CD4-positive, alpha-beta T cell (primary cell): ENCODE results near the gene ME3. TPM values are rescaled to one million over a fixed set of nuclear protein-coding genes. Genes with fewer than 3 reads are reported as not detected.
"Not testable (repeated sequence)": the region's sequence is repeated elsewhere in the genome, so short reads cannot be mapped to it uniquely, and the experiment has no call there.

Experiments
- ATAC-seq: fragments of 200-7000 bp; cut with Tn5 transposase; one replicate; pipeline ENCODE4 v1.10.0; 2022; ENCODE audit warnings: mild to moderate bottlenecking; ENCODE audit not compliant: poor library complexity
- CTCF ChIA-PET: fragments of 350-600 bp; sonication (Branson Sonifier 250); formaldehyde crosslinking; loops from one replicate; lab custom pipeline; 2021; ENCODE audit warnings: antibody characterized with exemption, inconsistent platforms; lab: Charles Lee
- POLR2A ChIA-PET: fragments of 350-600 bp; sonication (Branson Sonifier 250); formaldehyde crosslinking; loops from one replicate; lab custom pipeline; 2021; ENCODE audit warnings: antibody characterized with exemption, inconsistent platforms; lab: Charles Lee
- DNase-seq, 14 experiments: peaks; one replicate each; pipeline ENCODE4 v3.0.0-alpha.2; 2013 to 2020; ENCODE audit warnings: mixed read lengths in 2 of 14
- H3K27ac ChIP-seq, 2 donors: one replicate each; pipeline versions ENCODE4 v1.5.1 to v1.7.0; 2013; ENCODE audit warnings: low read length in 2 of 2, low read depth in 1 of 2, mild to moderate bottlenecking in 1 of 2
- H3K27me3 ChIP-seq, 2 experiments: 1 replicate in 1 of 2; 2 replicates in 1 of 2; pipeline versions ENCODE4 v1.6.1 to v1.7.0; 2013; ENCODE audit warnings: low read length in 2 of 2, control low read depth in 1 of 2, mild to moderate bottlenecking in 1 of 2, moderate library complexity in 1 of 2; ENCODE audit not compliant: insufficient read depth in 2 of 2, control insufficient read depth in 1 of 2
- H3K36me3 ChIP-seq: one replicate; pipeline ENCODE4 v1.6.1; 2013; ENCODE audit warnings: low read length, control low read depth; ENCODE audit not compliant: insufficient read depth
- H3K4me1 ChIP-seq: one replicate; pipeline ENCODE4 v1.6.1; 2013; ENCODE audit warnings: low read length, control low read depth; ENCODE audit not compliant: insufficient read depth
- H3K4me3 ChIP-seq: one replicate; pipeline ENCODE4 v1.5.1; 2013; ENCODE audit warnings: mild to moderate bottlenecking, low read length, moderate library complexity
- H3K9me3 ChIP-seq, 2 experiments: 1 replicate in 1 of 2; 2 replicates in 1 of 2; pipeline versions ENCODE4 v1.6.1 to v1.7.0; 2013; ENCODE audit warnings: low read length in 2 of 2, mild to moderate bottlenecking in 2 of 2, control low read depth in 1 of 2, moderate library complexity in 1 of 2; ENCODE audit not compliant: control insufficient read depth in 1 of 2, insufficient read depth in 1 of 2
- H3K27ac Mint-ChIP-seq: one replicate; pipeline ENCODE4 v1.8.0; 2020; ENCODE audit warnings: mixed read lengths
- H3K27me3 Mint-ChIP-seq: one replicate; pipeline ENCODE4 v1.8.0; 2021; ENCODE audit warnings: mixed read lengths
- H3K36me3 Mint-ChIP-seq: one replicate; pipeline ENCODE4 v1.8.0; 2021; ENCODE audit warnings: low read depth, mixed read lengths
- H3K4me1 Mint-ChIP-seq: one replicate; pipeline ENCODE4 v1.8.0; 2021; ENCODE audit warnings: low read depth, mixed read lengths
- H3K4me3 Mint-ChIP-seq: one replicate; pipeline ENCODE4 v1.8.0; 2020; ENCODE audit warnings: mild to moderate bottlenecking, mixed read lengths
- H3K9me3 Mint-ChIP-seq: one replicate; pipeline ENCODE4 v1.8.0; 2020; ENCODE audit warnings: mixed read lengths
- intact Hi-C, 2 experiments: fragments of 100-400 bp; cut with DNase I in 1 of 2; cut with micrococcal nuclease in 1 of 2; formaldehyde crosslinking; loops; one replicate each; pipeline versions ENCODE4 v1.15.1 to v1.9.0; 2023 to 2025; cut with DNase I, micrococcal nuclease
- total RNA-seq, 174 experiments: library from RNA in 2 of 174; stranded (reverse) in 2 of 174; gene quantifications; one replicate each; pipeline ENCODE4 v1.2.3 and lab custom pipeline; 2021 to 2026
- TF ChIP-seq, protein P1 (sequence below): fragments of 200-600 bp; IDR thresholded peaks from one replicate; pipeline ENCODE4 v1.8.0; 2022; ENCODE audit warnings: antibody characterized with exemption, mild to moderate bottlenecking

ME3 gene
- total RNA-seq, 2 experiments from 2014 or later, result 9.1 to 10.6 TPM

- ATAC-seq (no peak), DNase-seq (no peak)
- ChIA-PET CTCF (no interaction called here), POLR2A (no interaction called here)
- Mint-ChIP-seq H3K36me3 (no peaks in the 10 kb centered on the region), H3K27ac (no peak overlapping the region), H3K27me3 (no peaks in the 10 kb centered on the region), H3K4me3 (no peak overlapping the region), H3K9me3 (peaks cover 4% of the 10 kb centered on the region), H3K4me1 (no peaks in the 10 kb centered on the region)
- TF ChIP-seq, protein P1, sequence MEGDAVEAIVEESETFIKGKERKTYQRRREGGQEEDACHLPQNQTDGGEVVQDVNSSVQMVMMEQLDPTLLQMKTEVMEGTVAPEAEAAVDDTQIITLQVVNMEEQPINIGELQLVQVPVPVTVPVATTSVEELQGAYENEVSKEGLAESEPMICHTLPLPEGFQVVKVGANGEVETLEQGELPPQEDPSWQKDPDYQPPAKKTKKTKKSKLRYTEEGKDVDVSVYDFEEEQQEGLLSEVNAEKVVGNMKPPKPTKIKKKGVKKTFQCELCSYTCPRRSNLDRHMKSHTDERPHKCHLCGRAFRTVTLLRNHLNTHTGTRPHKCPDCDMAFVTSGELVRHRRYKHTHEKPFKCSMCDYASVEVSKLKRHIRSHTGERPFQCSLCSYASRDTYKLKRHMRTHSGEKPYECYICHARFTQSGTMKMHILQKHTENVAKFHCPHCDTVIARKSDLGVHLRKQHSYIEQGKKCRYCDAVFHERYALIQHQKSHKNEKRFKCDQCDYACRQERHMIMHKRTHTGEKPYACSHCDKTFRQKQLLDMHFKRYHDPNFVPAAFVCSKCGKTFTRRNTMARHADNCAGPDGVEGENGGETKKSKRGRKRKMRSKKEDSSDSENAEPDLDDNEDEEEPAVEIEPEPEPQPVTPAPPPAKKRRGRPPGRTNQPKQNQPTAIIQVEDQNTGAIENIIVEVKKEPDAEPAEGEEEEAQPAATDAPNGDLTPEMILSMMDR, result no peak
- Histone ChIP-seq H3K27ac (no peak overlapping the region), H3K4me1 (no peaks in the 10 kb centered on the region), H3K4me3 (no peak overlapping the region), H3K27me3 (no peaks in the 10 kb centered on the region), H3K9me3 (peaks cover 5 to 10% of the 10 kb centered on the region in 2 experiments), H3K36me3 (no peaks in the 10 kb centered on the region)
- intact Hi-C loops, result no loop called here
These were observed 51.4 kb downstream of the ME3 start for GRCh38 chr11:86620891-86621521.

- H3K36me3 Mint-ChIP-seq, H3K36me3 ChIP-seq, H3K4me3 ChIP-seq, intact Hi-C loops, POLR2A ChIA-PET, H3K27me3 ChIP-seq, H3K4me1 Mint-ChIP-seq, ATAC-seq, H3K27ac ChIP-seq, H3K27ac Mint-ChIP-seq, DNase-seq, H3K4me3 Mint-ChIP-seq, H3K9me3 Mint-ChIP-seq, H3K4me1 ChIP-seq, H3K27me3 Mint-ChIP-seq: not testable (repeated sequence)
- CTCF ChIA-PET, result interaction anchor here (1.2 kb wide), 1 partner anchor 15 kb away, joined by 3 read pairs; no protein-coding TSS in a partner anchor
- H3K9me3 ChIP-seq, result peaks cover 5 to 10% of the 10 kb centered on the region in 2 experiments
These were observed 53.0 kb downstream of the ME3 start for GRCh38 chr11:86619428-86619827.

GRCh38 chr11:86617502-86617901 is 54.9 kb downstream of the ME3 start:
- H3K9me3 ChIP-seq, result peaks cover 5 to 10% of the 10 kb centered on the region in 2 experiments
- Mint-ChIP-seq H3K4me1 (no peaks in the 10 kb centered on the region), H3K9me3 (peaks cover 6% of the 10 kb centered on the region), H3K27me3 (no peaks in the 10 kb centered on the region), H3K4me3 (no peak overlapping the region), H3K27ac (no peak overlapping the region), H3K36me3 (no peaks in the 10 kb centered on the region)
- CTCF ChIA-PET, result no interaction called here
- H3K27ac ChIP-seq, result no peak overlapping the region
- no peaks in the 10 kb centered on the region for H3K27me3 ChIP-seq
- no peak overlapping the region for H3K4me3 ChIP-seq
- TF ChIP-seq, protein P1, result no peak
- intact Hi-C loops, result no loop called here
- POLR2A ChIA-PET, result no interaction called here
- no peaks in the 10 kb centered on the region for H3K36me3 ChIP-seq
- no peak for ATAC-seq
- no peak for DNase-seq
- H3K4me1 ChIP-seq, result no peaks in the 10 kb centered on the region

DNA sequence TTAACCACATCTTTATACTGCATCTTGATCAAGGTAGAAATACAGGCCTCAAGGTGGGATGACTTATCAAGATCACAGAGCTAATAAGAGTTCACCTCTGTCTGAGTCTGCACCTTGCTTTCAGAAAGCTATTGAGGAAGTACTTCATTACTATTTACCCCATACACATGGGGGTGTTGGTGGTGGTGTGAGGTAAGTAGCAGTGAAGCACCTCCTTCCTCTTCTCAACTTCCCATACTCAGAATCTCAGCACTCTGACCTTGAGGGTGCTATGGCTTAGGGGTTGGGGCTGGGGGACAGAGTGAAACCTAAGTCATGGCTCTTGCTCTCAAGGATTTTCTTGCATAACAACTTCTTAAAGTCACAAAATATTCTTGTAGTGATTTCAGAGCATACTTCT is 56.9 kb downstream of the ME3 start:
- DNase-seq (no peak), ATAC-seq (no peak)
- Mint-ChIP-seq H3K27ac (no peak overlapping the region), H3K9me3 (peaks cover 6% of the 10 kb centered on the region), H3K27me3 (no peaks in the 10 kb centered on the region), H3K4me1 (no peaks in the 10 kb centered on the region), H3K4me3 (no peak overlapping the region), H3K36me3 (no peaks in the 10 kb centered on the region)
- intact Hi-C loops, result no loop called here
- Histone ChIP-seq H3K4me1 (no peaks in the 10 kb centered on the region), H3K9me3 (peaks cover 5 to 10% of the 10 kb centered on the region in 2 experiments), H3K27ac (no peak overlapping the region), H3K4me3 (no peak overlapping the region), H3K36me3 (no peaks in the 10 kb centered on the region), H3K27me3 (no peaks in the 10 kb centered on the region)
- ChIA-PET POLR2A (no interaction called here), CTCF (no interaction called here)
- TF ChIP-seq, protein P1, result no peak
